PC-9 (cell line): ENCODE measurements around the gene ATG16L1. TPM values are rescaled to one million over a fixed set of nuclear protein-coding genes. Genes with fewer than 3 reads are reported as not detected.

Experiments used
- BruUV-seq: library from RNA; stranded (reverse); fragments of 400-500 nt; replicated peaks from 2 replicates; lab custom pipeline; 2021; lab: Mats Ljungman, UMichigan
- CTCF ChIA-PET: fragments of 300-600 bp; sonication (Branson Sonifier 250); formaldehyde crosslinking; loops from one replicate; lab custom pipeline; 2022; ENCODE audit warnings: antibody characterized with exemption; lab: Charles Lee
- POLR2A ChIA-PET: fragments of 300-600 bp; sonication (Branson Sonifier 250); formaldehyde crosslinking; loops from one replicate; lab custom pipeline; 2022; ENCODE audit warnings: antibody characterized with exemption; ENCODE audit not compliant: unreplicated experiment; lab: Charles Lee
- DNase-seq, 2 experiments: peaks; one replicate each; pipeline versions ENCODE4 v3.0.0 to v3.0.0-alpha.2; 2015 to 2022; ENCODE audit warnings: mixed read lengths in 1 of 2
- H2AFZ ChIP-seq: fragments of 200-600 bp; sonication (generic); 2 replicates; pipeline ENCODE4 v1.8.1; 2017; ENCODE audit warnings: antibody characterized with exemption
- H3F3A ChIP-seq: fragments of 200-600 bp; sonication (generic); 2 replicates; pipeline ENCODE4 v1.8.1; 2017; ENCODE audit warnings: antibody characterized with exemption, mild to moderate bottlenecking, low read depth; ENCODE audit not compliant: insufficient read depth
- H3K27ac ChIP-seq: fragments of 200-600 bp; sonication (generic); 2 replicates; pipeline ENCODE4 v1.6.1; 2016; ENCODE audit warnings: mixed run types
- H3K27me3 ChIP-seq: fragments of 200-600 bp; sonication (generic); 2 replicates; pipeline ENCODE4 v1.6.1; 2016; ENCODE audit warnings: low read depth, mixed run types; ENCODE audit not compliant: insufficient read depth
- H3K36me3 ChIP-seq: fragments of 200-600 bp; sonication (generic); 2 replicates; pipeline ENCODE4 v1.6.1; 2016; ENCODE audit warnings: low read depth, mixed run types
- H3K4me1 ChIP-seq: fragments of 200-600 bp; sonication (generic); replicated peaks from 2 replicates; pipeline ENCODE4 v1.6.1; 2016; ENCODE audit warnings: mixed run types; ENCODE audit not compliant: insufficient read depth
- H3K4me2 ChIP-seq: fragments of 200-600 bp; sonication (generic); 2 replicates; pipeline ENCODE4 v1.6.1; 2017; ENCODE audit warnings: mixed run types
- H3K4me3 ChIP-seq: fragments of 200-600 bp; sonication (generic); 2 replicates; pipeline ENCODE4 v1.6.1; 2016; ENCODE audit warnings: mixed run types
- H3K79me2 ChIP-seq: fragments of 200-600 bp; sonication (generic); 2 replicates; pipeline ENCODE4 v1.6.1; 2017; ENCODE audit warnings: low read depth, mixed run types
- H3K9me2 ChIP-seq: fragments of 200-600 bp; sonication (generic); 2 replicates; pipeline ENCODE4 v1.8.1; 2017; ENCODE audit warnings: mild to moderate bottlenecking; ENCODE audit not compliant: insufficient read depth
- H3K9me3 ChIP-seq: fragments of 200-600 bp; sonication (generic); 2 replicates; pipeline ENCODE4 v1.8.1; 2016; ENCODE audit warnings: low read depth; ENCODE audit not compliant: insufficient read depth
- H4K20me1 ChIP-seq: fragments of 200-600 bp; sonication (generic); 2 replicates; pipeline ENCODE4 v1.8.1; 2017; ENCODE audit not compliant: insufficient read depth
- EZH2 ChIP-seq: fragments of 200-600 bp; sonication (generic); IDR thresholded peaks from 2 replicates; pipeline ENCODE4 v1.8.0; 2017; ENCODE audit warnings: antibody characterized with exemption, low read depth
- intact Hi-C: fragments of 100-400 bp; cut with micrococcal nuclease; formaldehyde crosslinking; loops from one replicate; pipeline ENCODE4 v1.10.0; 2022; ENCODE audit not compliant: unreplicated experiment
- total RNA-seq: library from RNA; stranded (reverse); gene quantifications from 2 replicates; pipeline ENCODE4 v1.2.3, GENCODE V29; 2021
- TF ChIP-seq, protein P1 (sequence below): fragments of 200-600 bp; sonication (generic); conservative IDR thresholded peaks from 2 replicates; pipeline ENCODE4 v1.6.1; 2017; ENCODE audit warnings: mixed run types, antibody characterized with exemption, mild to moderate bottlenecking, moderate library complexity

Gene ATG16L1
- total RNA-seq, 1 experiment from 2014 or later: 55.7 TPM

GRCh38 chr2:233211548-233211895 lies 40.0 kb upstream of the ATG16L1 start:
- Histone ChIP-seq H4K20me1 (no peaks in the 10 kb centered on the region), H3K9me2 (no peaks in the 10 kb centered on the region), H3K9me3 (no peaks in the 10 kb centered on the region), H3K4me3 (no peak overlapping the region), H3K79me2 (no peaks in the 10 kb centered on the region), H3K4me2 (peak overlapping the region; percentile 74), H2AFZ (no peak overlapping the region), H3K27me3 (no peaks in the 10 kb centered on the region), H3K27ac (peak overlapping the region; percentile 28; the same call in 1 of the 2 replicates), H3K36me3 (no peaks in the 10 kb centered on the region), H3K4me1 (peaks cover 57% of the 10 kb centered on the region), H3F3A (peaks cover 35% of the 10 kb centered on the region)
- intact Hi-C loops: loop anchor here (1.0 to 5.0 kb wide), 5 partner anchors 36 to 231 kb away; no protein-coding TSS in a partner anchor
- CTCF ChIA-PET: no interaction called here
- no peak for TF ChIP-seq EZH2
- TF ChIP-seq, protein P1, sequence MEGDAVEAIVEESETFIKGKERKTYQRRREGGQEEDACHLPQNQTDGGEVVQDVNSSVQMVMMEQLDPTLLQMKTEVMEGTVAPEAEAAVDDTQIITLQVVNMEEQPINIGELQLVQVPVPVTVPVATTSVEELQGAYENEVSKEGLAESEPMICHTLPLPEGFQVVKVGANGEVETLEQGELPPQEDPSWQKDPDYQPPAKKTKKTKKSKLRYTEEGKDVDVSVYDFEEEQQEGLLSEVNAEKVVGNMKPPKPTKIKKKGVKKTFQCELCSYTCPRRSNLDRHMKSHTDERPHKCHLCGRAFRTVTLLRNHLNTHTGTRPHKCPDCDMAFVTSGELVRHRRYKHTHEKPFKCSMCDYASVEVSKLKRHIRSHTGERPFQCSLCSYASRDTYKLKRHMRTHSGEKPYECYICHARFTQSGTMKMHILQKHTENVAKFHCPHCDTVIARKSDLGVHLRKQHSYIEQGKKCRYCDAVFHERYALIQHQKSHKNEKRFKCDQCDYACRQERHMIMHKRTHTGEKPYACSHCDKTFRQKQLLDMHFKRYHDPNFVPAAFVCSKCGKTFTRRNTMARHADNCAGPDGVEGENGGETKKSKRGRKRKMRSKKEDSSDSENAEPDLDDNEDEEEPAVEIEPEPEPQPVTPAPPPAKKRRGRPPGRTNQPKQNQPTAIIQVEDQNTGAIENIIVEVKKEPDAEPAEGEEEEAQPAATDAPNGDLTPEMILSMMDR: no peak
- no peak for DNase-seq
- no TSS peak for BruUV-seq
- POLR2A ChIA-PET: no interaction called here

DNA sequence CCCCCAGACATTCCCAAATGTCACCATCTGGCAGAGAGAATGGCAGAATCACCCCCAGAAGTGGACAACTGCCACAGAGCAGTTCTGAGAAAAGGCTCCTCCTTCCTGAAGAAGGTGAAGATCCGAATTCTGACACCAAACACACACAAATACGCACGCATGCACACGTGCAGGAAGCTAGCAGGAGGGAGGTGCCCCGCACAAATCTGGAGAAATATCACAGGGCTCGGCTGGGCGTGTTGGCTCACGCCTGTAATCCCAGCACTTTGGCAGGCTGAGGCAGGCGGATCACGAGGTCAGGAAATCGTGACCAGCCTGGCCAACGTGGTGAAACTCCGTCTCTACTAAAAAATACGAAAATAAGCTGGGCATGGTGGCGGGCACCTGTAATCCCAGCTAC lies 38.5 kb upstream of the ATG16L1 start:
- DNase-seq: no peak
- Histone ChIP-seq H3K4me1 (peaks cover 46% of the 10 kb centered on the region), H3K9me2 (no peaks in the 10 kb centered on the region), H2AFZ (no peak overlapping the region), H3F3A (peaks cover 32% of the 10 kb centered on the region), H3K36me3 (no peaks in the 10 kb centered on the region), H3K4me3 (no peak overlapping the region), H4K20me1 (no peaks in the 10 kb centered on the region), H3K9me3 (no peaks in the 10 kb centered on the region), H3K79me2 (no peaks in the 10 kb centered on the region), H3K27me3 (no peaks in the 10 kb centered on the region), H3K4me2 (no peak overlapping the region), H3K27ac (no peak overlapping the region)
- CTCF ChIA-PET: no interaction called here
- POLR2A ChIA-PET: no interaction called here
- TF ChIP-seq, protein P1: no peak
- TF ChIP-seq EZH2: no peak
- BruUV-seq: no TSS peak
- intact Hi-C loops: loop anchor here (5.0 kb wide), 1 partner anchor 161 kb away; no protein-coding TSS in a partner anchor

DNA sequence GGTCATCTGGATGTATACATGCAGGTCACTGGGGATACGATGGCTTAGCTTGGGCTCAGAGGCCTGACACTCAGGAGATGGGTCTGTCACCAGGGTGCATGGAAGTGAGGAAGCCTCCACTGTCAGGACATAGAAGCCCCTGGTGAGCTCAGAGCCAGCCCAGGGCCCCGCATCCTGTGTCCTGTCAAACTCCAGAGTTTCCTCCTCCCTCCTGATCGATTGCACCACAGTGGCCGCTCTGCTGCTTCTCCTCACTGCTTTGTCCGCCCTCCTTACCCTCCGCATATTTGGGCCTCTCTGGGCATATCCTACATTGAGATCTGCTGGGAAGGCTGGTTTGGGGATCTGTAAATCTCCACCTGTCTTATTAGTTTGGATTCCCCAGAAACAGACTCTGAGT lies 37.5 kb upstream of the ATG16L1 start:
- POLR2A ChIA-PET: no interaction called here
- Histone ChIP-seq H3K79me2 (no peaks in the 10 kb centered on the region), H3K4me2 (no peak overlapping the region), H3F3A (peaks cover 22% of the 10 kb centered on the region), H3K4me3 (no peak overlapping the region), H4K20me1 (no peaks in the 10 kb centered on the region), H3K9me3 (no peaks in the 10 kb centered on the region), H2AFZ (no peak overlapping the region), H3K27me3 (no peaks in the 10 kb centered on the region), H3K9me2 (no peaks in the 10 kb centered on the region), H3K36me3 (no peaks in the 10 kb centered on the region), H3K27ac (no peak overlapping the region), H3K4me1 (peaks cover 36% of the 10 kb centered on the region)
- BruUV-seq: no TSS peak
- intact Hi-C loops: loop anchor here (5.0 kb wide), 1 partner anchor 162 kb away; no protein-coding TSS in a partner anchor
- CTCF ChIA-PET: no interaction called here
- DNase-seq: no peak
- TF ChIP-seq, protein P1: no peak
- TF ChIP-seq EZH2: no peak
